HG02938 (cell line): ENCODE data around the gene SLC16A9.
"Not testable (repeated sequence)": the region's sequence is repeated elsewhere in the genome, so short reads cannot be mapped to it uniquely, and the experiment has no call there.

ENCODE experiments used
- ATAC-seq: cut with Tn5 transposase; IDR thresholded peaks from one replicate; pipeline ENCODE4 v1.9.1; 2021; ENCODE audit warnings: mild to moderate bottlenecking, moderate library complexity; ENCODE audit not compliant: unreplicated experiment

The SLC16A9 gene, protein sequence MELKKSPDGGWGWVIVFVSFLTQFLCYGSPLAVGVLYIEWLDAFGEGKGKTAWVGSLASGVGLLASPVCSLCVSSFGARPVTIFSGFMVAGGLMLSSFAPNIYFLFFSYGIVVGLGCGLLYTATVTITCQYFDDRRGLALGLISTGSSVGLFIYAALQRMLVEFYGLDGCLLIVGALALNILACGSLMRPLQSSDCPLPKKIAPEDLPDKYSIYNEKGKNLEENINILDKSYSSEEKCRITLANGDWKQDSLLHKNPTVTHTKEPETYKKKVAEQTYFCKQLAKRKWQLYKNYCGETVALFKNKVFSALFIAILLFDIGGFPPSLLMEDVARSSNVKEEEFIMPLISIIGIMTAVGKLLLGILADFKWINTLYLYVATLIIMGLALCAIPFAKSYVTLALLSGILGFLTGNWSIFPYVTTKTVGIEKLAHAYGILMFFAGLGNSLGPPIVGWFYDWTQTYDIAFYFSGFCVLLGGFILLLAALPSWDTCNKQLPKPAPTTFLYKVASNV

DNA sequence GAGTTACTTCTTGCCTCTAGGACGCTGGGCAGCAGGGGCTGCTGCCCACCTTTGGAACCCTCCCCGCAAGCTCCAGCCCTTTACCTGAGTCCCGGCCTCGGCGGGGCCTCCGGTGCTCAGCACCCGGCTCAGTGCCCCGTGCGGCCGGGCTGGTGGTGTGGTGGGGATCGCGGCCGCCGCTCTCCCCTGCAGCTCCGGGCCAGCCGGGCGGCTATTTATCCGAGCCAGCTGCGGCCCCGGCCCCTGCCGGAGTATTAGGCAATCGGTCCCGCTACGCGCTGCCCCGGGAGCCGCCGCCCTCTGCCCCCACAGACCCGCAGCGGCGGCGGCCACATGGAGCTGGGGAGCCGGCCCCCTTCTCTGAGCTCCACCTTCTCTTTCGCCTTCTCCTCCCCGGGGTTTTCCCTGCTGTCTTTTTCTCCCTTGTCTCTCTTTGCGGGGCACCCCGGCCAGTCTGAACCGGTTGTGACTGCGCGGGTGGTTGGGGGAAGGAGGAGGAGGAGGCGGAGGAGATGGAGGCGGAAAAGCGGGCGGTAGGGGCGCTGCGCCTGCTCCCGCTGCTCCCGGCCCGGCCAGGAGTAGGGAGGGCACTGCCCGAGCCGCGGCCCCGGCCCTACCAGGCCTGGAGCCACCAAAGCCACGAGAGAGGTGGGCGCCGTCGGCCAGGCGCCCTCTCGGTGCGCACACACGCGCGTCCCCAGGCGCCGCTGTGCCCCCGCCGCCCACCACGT, at the start of gene SLC16A9:
SLC16A9 (minus strand) TSS at position 456 of the 731 bp plus-strand sequence. CDS start 25,559 bp downstream, outside the sequence.
- peak; percentile 74 for ATAC-seq

DNA sequence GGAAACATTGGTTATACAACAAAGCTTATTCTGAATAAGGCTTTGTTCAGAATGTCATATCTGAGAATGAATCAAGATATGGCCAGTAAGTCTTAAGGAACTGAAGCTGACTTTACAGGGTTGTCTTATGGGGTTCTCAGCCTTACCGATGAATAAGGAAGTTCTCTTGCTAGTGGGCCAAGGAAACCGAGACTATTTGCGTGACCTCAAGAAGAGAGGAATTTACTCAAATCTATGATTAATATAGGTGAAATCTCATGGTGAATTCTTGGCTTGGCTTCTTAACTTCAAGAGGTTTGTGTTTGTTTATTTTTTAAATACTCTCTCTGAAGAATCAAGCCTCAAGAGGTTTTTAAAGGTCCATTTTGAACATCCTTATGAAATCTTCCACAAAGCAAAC, 48.3 kb upstream of the SLC16A9 start:
- no peak for ATAC-seq

DNA sequence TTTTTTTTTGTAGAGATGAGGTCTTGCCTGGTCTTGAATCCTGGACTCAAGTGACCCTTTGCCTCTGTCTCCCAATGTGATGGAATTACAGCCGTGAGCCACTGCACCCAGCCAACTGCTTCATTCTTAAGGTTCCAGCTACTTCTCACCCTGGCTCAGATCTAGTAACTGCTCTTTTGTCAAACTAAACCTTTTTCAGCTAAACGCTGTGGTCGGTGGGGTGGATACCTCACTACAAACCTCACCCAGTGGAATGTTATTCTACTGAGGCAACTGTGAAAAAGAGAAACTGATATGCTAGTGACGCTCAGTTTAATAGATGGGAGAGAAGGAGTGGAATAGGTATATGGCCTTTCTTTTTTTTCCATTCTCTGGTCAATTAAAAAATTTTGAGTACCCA, 45.3 kb upstream of the SLC16A9 start:
- no peak for ATAC-seq

DNA sequence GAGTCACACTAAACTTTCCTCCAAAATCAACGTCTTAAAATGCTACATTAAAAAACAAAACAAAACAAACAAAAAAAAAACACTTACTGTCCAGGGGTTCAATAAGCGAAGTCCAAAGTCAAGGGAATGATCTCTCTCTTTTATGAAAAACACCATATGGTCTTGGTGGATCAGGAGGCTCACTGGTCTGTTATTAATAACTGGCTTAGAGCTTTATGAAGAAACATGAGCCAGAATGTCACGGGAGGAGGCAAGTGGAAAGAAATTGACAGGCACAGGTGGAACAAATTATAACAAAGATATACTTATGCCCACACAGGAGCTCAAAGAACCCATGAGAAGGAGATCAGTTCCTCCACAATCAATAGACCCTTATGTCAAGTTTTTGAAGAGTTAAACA, 43.6 kb upstream of the SLC16A9 start, which contains the start of gene MRLN:
MRLN (minus strand) TSS at position 189 of the 400 bp plus-strand sequence.
- ATAC-seq = no peak

DNA sequence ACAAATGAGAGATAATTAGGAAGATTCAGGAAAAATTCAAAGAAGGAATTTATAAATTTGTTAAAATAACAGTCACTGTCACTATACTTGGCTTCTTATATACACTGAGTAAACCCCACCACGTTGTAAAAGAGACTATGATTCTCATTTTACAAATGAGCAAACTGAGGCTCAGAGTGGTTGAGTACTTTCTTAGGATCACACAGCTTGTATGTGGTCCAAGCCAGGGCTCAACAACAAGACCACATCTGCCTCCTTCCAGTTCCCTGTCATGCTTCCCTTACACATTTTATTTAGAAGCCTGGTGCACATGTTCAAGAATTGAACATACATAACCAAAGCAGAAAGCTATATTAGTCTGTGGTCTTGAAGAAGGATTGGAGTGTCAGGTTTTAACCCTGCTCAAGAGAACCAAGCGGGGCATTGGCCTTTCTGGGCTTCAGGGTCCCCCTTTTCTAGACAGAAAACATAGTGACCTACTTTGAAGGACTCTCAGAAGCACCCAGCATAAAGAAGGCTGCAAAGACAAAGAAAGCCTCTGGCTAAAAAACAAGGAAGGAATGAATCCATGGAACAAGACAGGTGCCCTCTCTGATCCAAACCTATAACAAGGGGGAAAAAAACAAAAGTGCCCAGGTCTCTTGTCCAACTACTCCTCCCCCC, 42.8 kb upstream of the SLC16A9 start:
- ATAC-seq = no peak

DNA sequence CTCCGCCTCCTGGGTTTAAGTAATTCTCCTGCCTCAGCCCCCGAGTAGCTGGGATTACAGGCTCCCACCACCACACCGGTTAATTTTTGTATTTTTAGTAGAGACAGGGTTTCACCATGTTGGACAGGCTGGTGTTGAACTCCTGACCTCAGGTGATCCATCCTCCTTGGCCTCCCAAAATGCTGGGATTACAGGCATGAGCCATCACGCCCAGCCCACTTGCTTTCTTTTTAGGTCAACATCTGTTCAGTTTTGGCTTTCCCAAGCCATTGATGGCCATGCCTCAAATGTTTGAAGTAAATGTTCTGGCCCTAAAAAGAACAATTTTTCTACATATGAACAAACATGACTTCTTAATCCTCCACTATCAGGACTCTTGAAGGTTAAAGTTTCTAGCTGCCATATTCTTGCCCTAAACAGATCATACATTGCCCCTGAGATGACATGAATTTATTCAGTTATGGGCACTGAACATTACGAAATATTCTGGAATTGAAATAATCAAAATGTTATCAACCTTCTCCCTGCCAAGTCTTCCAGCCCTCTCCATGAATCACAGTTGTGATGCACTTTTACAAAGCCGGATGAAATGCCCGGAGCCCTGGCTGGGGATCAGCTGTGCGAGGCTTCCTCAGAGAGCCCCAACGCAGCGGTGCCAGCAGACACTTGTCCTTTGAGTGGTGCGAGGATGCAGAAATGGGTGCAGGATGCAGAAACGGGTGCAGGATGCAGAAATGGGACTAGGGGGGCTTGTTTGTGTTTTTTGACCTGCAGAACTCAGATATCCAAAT, 40.7 kb upstream of the SLC16A9 start:
- no peak for ATAC-seq

DNA sequence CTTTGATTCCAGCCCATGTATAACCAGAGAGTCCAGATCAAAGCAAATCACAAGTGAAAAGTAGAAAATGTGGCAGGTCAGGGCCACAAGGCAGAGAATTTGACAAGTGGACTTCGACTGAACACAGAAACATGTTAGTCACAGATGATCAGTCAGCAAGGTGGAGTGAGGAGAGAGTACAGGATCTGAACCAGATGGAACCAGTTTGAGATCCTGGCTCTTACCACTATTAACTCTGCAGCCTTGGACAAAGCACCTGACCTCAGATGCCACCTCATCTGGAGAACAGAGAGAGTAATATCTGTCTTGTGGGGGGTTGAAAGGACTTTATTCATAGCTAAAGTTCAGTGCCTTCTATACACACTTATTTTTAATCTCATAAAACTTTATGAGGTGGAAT, 39.2 kb upstream of the SLC16A9 start:
- no peak for ATAC-seq

DNA sequence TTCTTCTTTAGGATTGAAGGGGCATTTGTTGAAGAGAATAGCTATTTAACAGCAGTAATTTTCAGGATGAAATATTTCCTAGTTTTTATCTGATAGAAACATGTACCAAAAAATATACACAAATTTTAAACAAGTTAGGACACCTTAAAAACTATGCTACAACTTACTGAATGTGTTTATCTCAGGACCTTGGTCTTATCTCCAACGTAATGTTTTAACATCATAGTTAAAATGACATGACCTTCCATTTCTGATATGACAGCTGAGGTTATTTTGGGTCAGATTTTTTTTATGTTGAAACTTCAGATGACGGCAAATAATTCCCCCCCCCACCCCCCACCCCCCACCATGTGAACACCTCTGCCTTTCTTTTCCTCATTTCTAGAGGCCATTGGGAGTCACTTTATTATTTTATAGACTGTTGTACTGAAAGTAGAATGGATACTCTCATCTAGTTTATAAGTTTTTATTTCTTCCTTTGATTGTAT, 35.6 kb upstream of the SLC16A9 start:
- no peak for ATAC-seq

DNA sequence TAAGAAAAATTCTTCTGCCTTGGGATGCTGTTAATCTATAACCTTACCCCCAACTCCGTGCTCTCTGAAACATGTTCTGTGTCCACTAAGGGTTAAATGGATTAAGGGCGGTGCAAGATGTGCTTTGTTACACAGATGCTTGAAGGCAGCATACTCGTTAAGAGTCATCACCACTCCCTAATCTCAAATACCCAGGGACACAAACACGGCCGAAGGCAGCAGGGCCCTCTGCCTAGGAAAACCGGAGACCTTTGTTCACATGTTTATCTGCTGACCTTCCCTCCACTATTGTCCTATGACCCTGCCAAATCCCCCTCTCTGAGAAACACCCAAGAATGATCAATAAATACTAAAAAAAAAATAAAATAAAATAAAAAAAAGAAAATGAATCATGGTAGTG, 35.1 kb upstream of the SLC16A9 start:
- ATAC-seq = not testable (repeated sequence)

DNA sequence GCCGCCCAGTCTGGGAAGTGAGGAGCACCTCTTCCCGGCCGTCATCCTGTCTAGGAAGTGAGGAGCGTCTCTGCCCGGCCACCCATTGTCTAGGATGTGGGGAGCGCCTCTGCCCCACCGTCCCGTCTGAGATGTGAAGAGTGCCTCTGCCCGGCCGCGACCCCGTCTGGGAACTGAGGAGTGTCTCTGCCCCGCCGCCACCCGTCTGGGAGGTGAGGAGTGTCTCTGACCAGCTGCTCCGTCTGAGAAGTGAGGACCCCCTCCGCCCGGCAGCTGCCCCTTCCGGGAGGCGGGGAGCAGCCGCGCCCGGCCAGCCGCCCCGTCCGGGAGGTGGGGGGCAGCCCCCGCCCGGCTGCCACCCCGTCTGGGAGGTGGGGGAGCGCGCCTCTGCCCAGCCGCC, 34.5 kb upstream of the SLC16A9 start:
- ATAC-seq = not testable (repeated sequence)

DNA sequence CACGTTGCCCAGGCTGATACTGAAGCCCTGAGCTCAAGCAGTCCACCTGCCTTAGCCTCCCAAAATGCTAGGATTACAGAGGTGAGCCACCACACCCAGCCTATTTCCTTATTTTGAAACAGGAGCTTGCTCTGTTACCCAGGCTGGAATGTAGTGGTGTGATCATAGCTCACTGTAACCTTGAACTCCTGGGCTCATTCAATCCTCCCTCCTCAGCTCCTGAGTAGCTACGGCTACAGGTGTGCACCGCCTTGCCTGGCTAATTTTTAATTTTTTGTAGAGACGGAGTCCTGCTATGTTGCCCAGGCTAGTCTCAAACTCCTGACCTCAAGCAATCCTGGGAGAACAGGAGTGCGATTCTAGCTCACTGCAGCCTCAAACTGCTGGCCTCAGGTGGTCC, 31.9 kb upstream of the SLC16A9 start:
- no peak for ATAC-seq

DNA sequence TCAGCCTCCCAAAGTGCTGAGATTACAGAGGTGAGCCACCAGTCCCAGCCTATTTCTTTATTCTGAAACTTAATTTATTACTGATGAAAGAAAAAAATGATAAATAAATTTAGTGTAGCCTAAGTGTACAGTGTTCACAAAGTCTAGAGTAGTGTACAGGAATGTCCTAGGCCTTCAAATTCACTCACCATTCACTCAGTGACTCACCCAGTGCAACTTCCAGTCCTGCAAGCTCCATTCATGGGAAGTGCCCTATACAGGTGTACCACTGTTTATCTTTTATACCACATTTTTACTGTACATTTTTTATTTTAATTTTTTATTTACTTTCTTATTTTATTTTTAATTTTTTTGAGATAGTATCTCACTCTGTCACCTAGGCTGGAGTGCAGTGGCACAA, 31.4 kb upstream of the SLC16A9 start:
- ATAC-seq = no peak

DNA sequence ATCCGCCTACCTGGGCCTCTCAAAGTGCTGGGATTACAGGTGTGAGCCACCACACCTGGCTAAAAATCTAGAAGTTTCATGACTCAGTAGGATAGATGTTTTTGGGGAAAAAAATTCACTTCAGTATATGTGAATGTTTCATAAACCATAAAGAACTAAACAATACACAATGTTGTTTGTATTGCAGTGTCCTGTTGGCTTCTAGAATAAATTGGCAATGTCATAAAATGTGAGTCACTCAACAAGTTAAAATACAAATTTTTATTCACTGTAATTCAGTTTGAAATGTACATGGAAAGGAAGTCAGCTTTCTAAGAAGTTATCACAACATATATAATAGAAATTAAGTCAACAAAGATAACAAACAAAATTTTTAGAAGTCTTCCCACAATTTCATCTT, 27.1 kb upstream of the SLC16A9 start:
- ATAC-seq = no peak

DNA sequence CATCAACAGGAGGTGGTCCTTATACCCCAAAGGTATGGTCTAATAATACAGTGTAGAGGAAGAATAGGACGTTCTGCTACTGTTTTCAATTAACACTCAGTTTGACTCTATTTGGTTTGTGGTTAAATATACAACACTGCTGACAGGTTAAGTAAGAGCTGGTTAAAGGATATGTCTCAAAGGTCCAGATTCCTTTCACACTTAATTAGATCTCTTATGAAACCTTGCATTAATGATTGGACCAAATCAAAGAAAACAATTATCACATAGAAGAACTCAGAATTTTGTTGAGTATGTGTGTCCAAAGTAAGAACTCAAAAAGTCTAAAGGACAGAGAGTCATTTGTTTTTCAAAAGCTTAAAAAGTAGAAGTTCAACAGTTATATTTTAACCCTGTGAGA, 25.6 kb upstream of the SLC16A9 start:
- no peak for ATAC-seq

DNA sequence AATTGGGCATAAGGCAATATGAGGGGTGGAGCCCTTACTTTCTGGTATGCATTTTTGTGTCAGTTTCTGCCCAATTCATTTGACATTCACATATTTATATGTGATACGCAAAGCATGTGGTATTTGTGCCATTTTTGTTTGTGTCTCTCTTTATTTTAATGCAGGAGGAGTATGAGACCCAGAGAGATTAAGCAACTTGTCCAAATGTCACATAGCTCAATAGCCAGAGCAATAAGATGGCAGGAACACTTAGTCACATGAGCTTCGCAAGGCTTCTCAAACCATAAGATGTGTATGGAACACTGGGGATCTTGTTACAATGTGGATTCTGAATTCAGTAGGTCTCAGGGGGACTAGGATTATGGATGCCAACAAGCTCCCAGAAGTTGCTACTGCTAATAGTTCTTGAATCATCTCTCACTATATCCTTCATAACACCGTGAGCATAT, 24.4 kb upstream of the SLC16A9 start:
- ATAC-seq = no peak

DNA sequence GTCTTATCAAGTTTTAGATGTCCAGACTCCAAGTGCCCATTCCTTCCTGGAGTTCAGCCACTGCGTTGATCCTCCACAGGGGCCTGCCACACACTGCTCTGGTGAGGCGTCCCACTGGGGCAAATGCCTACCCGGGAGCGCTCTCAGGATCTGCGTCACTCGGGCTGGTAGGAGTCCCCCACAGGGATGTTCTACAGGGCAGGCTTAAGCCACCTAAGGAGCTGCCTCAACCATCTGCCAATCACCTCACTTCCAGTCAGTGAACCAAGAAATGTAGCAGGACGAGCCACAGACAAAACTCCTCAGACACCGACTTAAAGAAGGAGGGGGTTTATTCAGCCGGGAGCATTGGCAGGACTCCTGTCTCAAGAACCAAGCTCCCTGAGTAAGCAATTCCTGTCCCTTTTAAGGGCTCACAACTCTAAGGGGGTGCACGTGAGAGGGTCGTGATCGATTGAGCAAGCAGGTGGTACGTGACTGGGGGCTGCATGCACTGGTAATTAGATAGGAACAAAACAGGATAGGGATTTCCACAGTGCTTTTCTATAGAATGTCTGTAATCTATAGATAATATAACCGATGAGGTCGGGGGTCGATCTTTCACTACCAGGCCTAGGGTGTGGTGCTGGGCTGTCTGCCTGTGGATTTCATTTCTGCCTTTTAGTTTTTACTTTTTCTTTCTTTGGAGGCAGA, 23.8 kb upstream of the SLC16A9 start:
- not testable (repeated sequence) for ATAC-seq

DNA sequence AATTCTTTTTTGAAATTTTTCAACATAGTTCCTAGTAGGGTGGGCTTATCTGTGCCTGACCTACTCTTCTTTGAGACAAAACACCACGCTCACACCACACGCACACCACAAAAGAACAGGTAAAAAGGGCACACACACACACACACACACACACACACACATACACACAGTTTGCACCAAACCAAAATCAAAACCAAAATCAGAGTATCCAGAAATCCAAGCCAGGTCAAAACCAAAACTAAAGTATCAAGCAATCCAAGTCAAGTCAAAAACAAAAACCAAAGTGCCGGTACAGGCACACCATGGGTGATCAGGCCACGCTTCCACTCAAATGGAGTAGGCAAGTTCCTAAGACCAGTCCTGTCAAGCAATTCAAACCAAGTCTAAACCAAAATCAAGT, 23.2 kb upstream of the SLC16A9 start:
- not testable (repeated sequence) for ATAC-seq

DNA sequence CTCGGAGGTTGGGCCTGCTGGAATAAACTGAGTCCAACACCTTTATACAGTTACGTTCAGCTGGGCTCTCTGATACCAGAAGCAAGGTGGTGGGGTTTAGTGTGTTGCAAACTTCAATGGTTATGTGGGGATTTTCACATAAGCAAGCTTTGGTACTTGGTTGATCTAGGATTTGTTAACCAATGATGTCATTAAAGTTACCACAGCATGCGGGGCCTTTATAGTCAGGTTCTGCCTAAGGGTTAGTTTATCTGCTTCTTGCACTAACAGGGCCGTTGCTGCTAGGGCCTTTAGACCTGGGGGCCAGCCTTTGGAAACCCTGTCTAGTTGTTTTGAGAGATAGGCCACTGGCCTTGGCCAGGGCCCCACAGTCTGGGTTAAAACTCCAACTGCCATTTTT, 19.5 kb upstream of the SLC16A9 start:
- ATAC-seq = not testable (repeated sequence)

DNA sequence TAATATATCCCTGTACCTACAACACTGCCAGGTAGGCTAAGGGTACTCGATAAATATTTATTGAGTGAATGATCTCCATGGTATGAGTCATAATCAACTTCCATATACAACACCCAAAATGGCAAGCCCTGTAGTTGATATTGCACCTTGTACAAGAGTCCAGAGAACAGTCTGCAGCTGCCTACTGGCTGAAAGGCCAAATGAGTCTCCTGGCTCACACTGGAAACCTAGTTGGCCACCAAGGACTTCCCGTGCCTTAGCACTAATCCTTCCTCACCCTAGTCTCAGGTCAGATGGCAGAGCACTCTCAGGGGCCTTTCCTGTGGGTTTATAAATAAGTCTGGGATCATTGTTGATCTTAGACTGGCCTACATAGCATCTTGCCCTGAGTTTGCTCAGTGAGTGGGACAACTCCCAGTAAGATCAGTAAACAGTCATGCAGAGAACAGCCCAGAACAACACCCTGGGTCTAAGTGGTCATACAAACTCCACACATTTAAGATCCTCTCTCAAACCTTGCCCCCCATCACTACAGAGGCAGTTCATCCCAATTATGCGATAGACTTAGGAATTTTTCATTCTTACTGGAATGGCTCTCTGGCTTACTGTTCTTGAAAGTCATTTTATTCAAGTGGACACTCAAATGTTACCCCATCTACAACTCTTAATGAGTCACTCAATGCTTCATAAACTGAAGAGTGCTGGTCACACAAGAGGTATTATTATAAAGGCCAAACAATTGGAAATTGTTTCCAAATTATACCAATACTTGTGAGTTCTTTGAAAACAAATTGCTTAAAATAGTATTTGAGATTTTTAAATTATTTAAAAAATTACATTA, 14.7 kb upstream of the SLC16A9 start:
- no peak for ATAC-seq
